H9 (cell line): ENCODE results near the gene UQCC2. TPM values are rescaled to one million over a fixed set of nuclear protein-coding genes. Genes with fewer than 3 reads are reported as not detected.

ENCODE experiments used
- DNase-seq: peaks from one replicate; pipeline ENCODE4 v3.0.0-alpha.2; 2017
- H2AFZ ChIP-seq: one replicate; pipeline ENCODE4 v1.6.1; 2013; ENCODE audit warnings: mild to moderate bottlenecking, low read length, control low read depth, moderate library complexity
- H2AK5ac ChIP-seq: 2 replicates; pipeline ENCODE4 v1.6.1; 2013; ENCODE audit warnings: low read length, control low read depth, mixed read lengths; ENCODE audit not compliant: insufficient read length
- H2BK120ac ChIP-seq: one replicate; pipeline ENCODE4 v1.6.1; 2013; ENCODE audit warnings: low read depth, mild to moderate bottlenecking, low read length, control low read depth, inconsistent platforms; ENCODE audit not compliant: poor library complexity, severe bottlenecking
- H2BK12ac ChIP-seq: 2 replicates; pipeline ENCODE4 v1.6.1; 2013; ENCODE audit warnings: low read length, control low read depth, mixed read lengths, low read depth; ENCODE audit not compliant: insufficient read length
- H2BK15ac ChIP-seq: 2 replicates; pipeline ENCODE4 v1.6.1; 2013; ENCODE audit warnings: low read depth, low read length, control low read depth
- H2BK20ac ChIP-seq: one replicate; pipeline ENCODE4 v1.6.1; 2013; ENCODE audit warnings: low read depth, mild to moderate bottlenecking, low read length, control low read depth, inconsistent platforms; ENCODE audit not compliant: poor library complexity, severe bottlenecking
- H2BK5ac ChIP-seq: 2 replicates; pipeline ENCODE4 v1.6.1; 2013; ENCODE audit warnings: low read length, control low read depth, mixed read lengths; ENCODE audit not compliant: insufficient read length
- H3K14ac ChIP-seq: 2 replicates; pipeline ENCODE4 v1.6.1; 2013; ENCODE audit warnings: low read length, control low read depth; ENCODE audit not compliant: insufficient read depth
- H3K18ac ChIP-seq: 2 replicates; pipeline ENCODE4 v1.6.1; 2013; ENCODE audit warnings: low read depth, mild to moderate bottlenecking, mixed read lengths, low read length, control low read depth; ENCODE audit not compliant: insufficient read length
- H3K23ac ChIP-seq: 2 replicates; pipeline ENCODE4 v1.6.1; 2013; ENCODE audit warnings: low read length, control low read depth, mixed read lengths, low read depth; ENCODE audit not compliant: insufficient read length
- H3K23me2 ChIP-seq: 2 replicates; pipeline ENCODE4 v1.6.1; 2013; ENCODE audit warnings: low read depth, mild to moderate bottlenecking, mixed read lengths, low read length, control low read depth; ENCODE audit not compliant: insufficient read length, poor library complexity, severe bottlenecking
- H3K27ac ChIP-seq: 2 replicates; pipeline ENCODE4 v1.5.1; 2013; ENCODE audit warnings: low read length, control low read depth, mixed read lengths, low read depth; ENCODE audit not compliant: insufficient read length
- H3K27me3 ChIP-seq: 2 replicates; pipeline ENCODE4 v1.6.1; 2013; ENCODE audit warnings: low read length, control low read depth, inconsistent platforms; ENCODE audit not compliant: insufficient read depth
- H3K4ac ChIP-seq: 2 replicates; pipeline ENCODE4 v1.6.1; 2013; ENCODE audit warnings: low read depth, mild to moderate bottlenecking, control low read depth, inconsistent platforms, low read length, moderate library complexity
- H3K4me1 ChIP-seq: 2 replicates; pipeline ENCODE4 v1.6.1; 2013; ENCODE audit warnings: low read length, control low read depth, inconsistent platforms; ENCODE audit not compliant: insufficient read depth
- H3K4me2 ChIP-seq: 2 replicates; pipeline ENCODE4 v1.6.1; 2013; ENCODE audit warnings: low read length, control low read depth, mixed read lengths; ENCODE audit not compliant: insufficient read length, insufficient read depth
- H3K56ac ChIP-seq: 2 replicates; pipeline ENCODE4 v1.6.1; 2013; ENCODE audit warnings: low read depth, mild to moderate bottlenecking, mixed read lengths, low read length, control low read depth; ENCODE audit not compliant: insufficient read length
- H3K79me1 ChIP-seq: 2 replicates; pipeline ENCODE4 v1.6.1; 2013; ENCODE audit warnings: low read depth, mild to moderate bottlenecking, moderate library complexity, low read length, control low read depth, inconsistent platforms; ENCODE audit not compliant: insufficient read depth, poor library complexity, severe bottlenecking
- H3K79me2 ChIP-seq: 2 replicates; pipeline ENCODE4 v1.6.1; 2013; ENCODE audit warnings: low read length, control low read depth, inconsistent platforms; ENCODE audit not compliant: insufficient read depth
- H3K9ac ChIP-seq: 2 replicates; pipeline ENCODE4 v1.6.1; 2013; ENCODE audit warnings: low read length, control low read depth, mixed read lengths; ENCODE audit not compliant: insufficient read length; ENCODE audit errors: extremely low read depth
- H3K9me3 ChIP-seq: one replicate; pipeline ENCODE4 v1.6.1; 2013; ENCODE audit warnings: low read depth, low read length, inconsistent platforms; ENCODE audit not compliant: control insufficient read depth
- H3T11ph ChIP-seq: one replicate; pipeline ENCODE4 v1.6.1; 2013; ENCODE audit warnings: mild to moderate bottlenecking, low read length, control low read depth, inconsistent platforms
- H4K20me1 ChIP-seq: one replicate; pipeline ENCODE4 v1.6.1; 2013; ENCODE audit not compliant: control insufficient read depth, insufficient read length, insufficient read depth
- H4K5ac ChIP-seq: 2 replicates; pipeline ENCODE4 v1.6.1; 2013; ENCODE audit warnings: low read depth, mild to moderate bottlenecking, mixed read lengths, low read length, control low read depth; ENCODE audit not compliant: insufficient read length
- H4K8ac ChIP-seq: replicated peaks from 2 replicates; pipeline ENCODE4 v1.6.1; 2013; ENCODE audit warnings: low read length, control low read depth, mixed read lengths, low read depth; ENCODE audit not compliant: insufficient read length
- H4K91ac ChIP-seq: 2 replicates; pipeline ENCODE4 v1.6.1; 2013; ENCODE audit warnings: low read depth, mild to moderate bottlenecking, moderate library complexity, mixed read lengths, low read length, control low read depth; ENCODE audit not compliant: insufficient read length
- H3K27ac Mint-ChIP-seq, 3 experiments: 2 replicates in 2 of 3; 3 replicates in 1 of 3; pipeline ENCODE4 v1.8.0; 2020 to 2021; ENCODE audit warnings: mixed read lengths in 3 of 3, mild to moderate bottlenecking in 1 of 3, moderate library complexity in 1 of 3
- H3K27me3 Mint-ChIP-seq: 2 replicates; pipeline ENCODE4 v1.8.0; 2021; ENCODE audit warnings: low read depth, mild to moderate bottlenecking, moderate library complexity, mixed read lengths
- H3K36me3 Mint-ChIP-seq, 3 experiments: 2 replicates in 2 of 3; 3 replicates in 1 of 3; pipeline ENCODE4 v1.8.0; 2020 to 2021; ENCODE audit warnings: low read depth in 3 of 3, mixed read lengths in 3 of 3; ENCODE audit not compliant: insufficient read depth in 1 of 3
- H3K4me1 Mint-ChIP-seq, 2 experiments: 2 replicates each; pipeline ENCODE4 v1.8.0; 2020; ENCODE audit warnings: mixed read lengths in 2 of 2
- H3K4me3 Mint-ChIP-seq, 2 experiments: 2 replicates in 1 of 2; 3 replicates in 1 of 2; pipeline ENCODE4 v1.8.0; 2020 to 2021; ENCODE audit warnings: mild to moderate bottlenecking in 2 of 2, mixed read lengths in 2 of 2, moderate library complexity in 1 of 2
- H3K9me3 Mint-ChIP-seq, 2 experiments: 2 replicates in 1 of 2; 3 replicates in 1 of 2; pipeline ENCODE4 v1.8.0; 2020; ENCODE audit warnings: mild to moderate bottlenecking in 2 of 2, mixed read lengths in 2 of 2, moderate library complexity in 1 of 2
- CTCF ChIP-seq: fragments of 200-600 bp; sonication (generic); conservative IDR thresholded peaks from 3 replicates; pipeline ENCODE4 v1.8.0; 2021; ENCODE audit warnings: antibody characterized with exemption, mild to moderate bottlenecking
- WGBS: extraction: QIAGEN DNeasy Blood & Tissue Kit; methylation state at CpG from one replicate; pipeline ENCODE4 v1.1.7; 2013; ENCODE audit warnings: missing lambda C conversion rate, low lambda C conversion rate, mixed read lengths; ENCODE audit not compliant: insufficient read length; ENCODE audit errors: extremely low coverage; 5-methylcytosine and 5-hydroxymethylcytosine counted together
- total RNA-seq: library from RNA; stranded (reverse); gene quantifications from 2 replicates; pipeline ENCODE4 v1.2.1, GENCODE V29; 2021

The UQCC2 gene
- total RNA-seq, 1 experiment from 2014 or later: 140 TPM

GRCh38 chr6:33712914-33713313 is 1.4 kb upstream of the UQCC2 start:
- no peak overlapping the region for H3K56ac ChIP-seq
- Mint-ChIP-seq H3K9me3 (no peaks in the 10 kb centered on the region), H3K27ac (no peak overlapping the region), H3K27me3 (no peaks in the 10 kb centered on the region; the same call in none of the 2 replicates), H3K4me1 (peaks cover 18 to 37% of the 10 kb centered on the region in 2 experiments), H3K36me3 (peaks cover 18 to 29% (median 28%) of the 10 kb centered on the region in 3 experiments; a peak in 6 of 7 replicates), H3K4me3 (no peak overlapping the region)
- no peak overlapping the region for H2AK5ac ChIP-seq
- H3K14ac ChIP-seq: no peak overlapping the region
- peaks cover 5% of the 10 kb centered on the region for H3K23me2 ChIP-seq
- H2BK12ac ChIP-seq: no peak overlapping the region
- no peak overlapping the region for H4K8ac ChIP-seq
- no peak overlapping the region for H2AFZ ChIP-seq
- no peak overlapping the region for H4K5ac ChIP-seq
- no peak overlapping the region for H2BK15ac ChIP-seq
- no peaks in the 10 kb centered on the region for H3K9me3 ChIP-seq
- H2BK120ac ChIP-seq: no peak overlapping the region
- H3K4ac ChIP-seq: no peak overlapping the region
- H2BK5ac ChIP-seq: no peak overlapping the region
- H3T11ph ChIP-seq: no peak overlapping the region
- no peak overlapping the region for H3K4me2 ChIP-seq
- DNase-seq: no peak
- H2BK20ac ChIP-seq: no peak overlapping the region
- H3K9ac ChIP-seq: no peak overlapping the region
- H3K23ac ChIP-seq: no peak overlapping the region
- H3K79me1 ChIP-seq: peaks cover 7% of the 10 kb centered on the region
- H4K20me1 ChIP-seq: no peaks in the 10 kb centered on the region
- no peaks in the 10 kb centered on the region for H3K27me3 ChIP-seq
- no peak for TF ChIP-seq CTCF
- H3K18ac ChIP-seq: no peak overlapping the region
- no peak overlapping the region for H3K27ac ChIP-seq
- peaks cover 10% of the 10 kb centered on the region; the same call in 1 of the 2 replicates for H3K4me1 ChIP-seq
- H3K79me2 ChIP-seq: peaks cover 2% of the 10 kb centered on the region; the same call in 1 of the 2 replicates
- no CpG with 5 or more reads among the region's 3 CpGs for WGBS
- H4K91ac ChIP-seq: no peak overlapping the region
